ENCODE measurements around the gene CASS4.

GRCh38 chr20:56428881-56429280 is 16.8 kb downstream of the CASS4 start:
- no peak for TF ChIP-seq CTCF (conservative IDR thresholded peaks at IDR 0.05; ENCODE audit: low read length)
- no peak for TF ChIP-seq EZH2phosphoT487 (IDR thresholded peaks at IDR 0.05; ENCODE audit: borderline replicate concordance)
